ENCODE measurements around the gene NUP62. TPM values are rescaled to one million over a fixed set of nuclear protein-coding genes. Genes with fewer than 3 reads are reported as not detected.

The NUP62 gene
- polyA plus RNA-seq, 1 donor (not counting 4 experiments of a cell fraction or from before 2014, with no cell fraction given), result 12.9 TPM

GRCh38 chr19:49907745-49908446, 21.4 kb downstream of the NUP62 start:
- H3K4me1 ChIP-seq (ENCODE audit: control insufficient read depth, extremely low read depth, insufficient read depth, low read length), result no peaks in the 10 kb centered on the region
- no peak overlapping the region for H3K9ac ChIP-seq (ENCODE audit: control insufficient read depth, extremely low read depth, insufficient read depth, low read length)
- dilution Hi-C loops (cut with MboI; ENCODE audit: extremely low pct_ligation_motif_present, low sequenced_read_pairs), result no loop called here
- DNase-seq (ENCODE audit: low read depth, low spot score), result no peak
- H3K4me2 ChIP-seq (ENCODE audit: control insufficient read depth, extremely low read depth, insufficient read depth, low read depth, low read length), result no peak overlapping the region
- FAIRE-seq, result no peak
- peaks cover 13 to 28% of the 10 kb centered on the region in 2 experiments for H3K36me3 ChIP-seq (ENCODE audit: control insufficient read depth in 2 of 2, extremely low read depth in 1 of 2, insufficient read depth in 2 of 2, low read length in 2 of 2)
- no peaks in the 10 kb centered on the region for H3K9me1 ChIP-seq (ENCODE audit: control insufficient read depth, extremely low read depth, insufficient read depth, low read length)
- no peaks in the 10 kb centered on the region for H3K9me3 ChIP-seq (ENCODE audit: control insufficient read depth, low read depth, low read length)
- no peak overlapping the region for H2AFZ ChIP-seq (ENCODE audit: control insufficient read depth, low read length)
- H3K27ac ChIP-seq (ENCODE audit: control insufficient read depth, insufficient read depth, low read length), result no peak overlapping the region
- no peaks in the 10 kb centered on the region for H3K27me3 ChIP-seq (ENCODE audit: control insufficient read depth, extremely low read depth, insufficient read depth, low read length)
- TF ChIP-seq EZH2 (IDR thresholded peaks at IDR 0.05; ENCODE audit: low read length), result no peak
- TF ChIP-seq, protein P1, sequence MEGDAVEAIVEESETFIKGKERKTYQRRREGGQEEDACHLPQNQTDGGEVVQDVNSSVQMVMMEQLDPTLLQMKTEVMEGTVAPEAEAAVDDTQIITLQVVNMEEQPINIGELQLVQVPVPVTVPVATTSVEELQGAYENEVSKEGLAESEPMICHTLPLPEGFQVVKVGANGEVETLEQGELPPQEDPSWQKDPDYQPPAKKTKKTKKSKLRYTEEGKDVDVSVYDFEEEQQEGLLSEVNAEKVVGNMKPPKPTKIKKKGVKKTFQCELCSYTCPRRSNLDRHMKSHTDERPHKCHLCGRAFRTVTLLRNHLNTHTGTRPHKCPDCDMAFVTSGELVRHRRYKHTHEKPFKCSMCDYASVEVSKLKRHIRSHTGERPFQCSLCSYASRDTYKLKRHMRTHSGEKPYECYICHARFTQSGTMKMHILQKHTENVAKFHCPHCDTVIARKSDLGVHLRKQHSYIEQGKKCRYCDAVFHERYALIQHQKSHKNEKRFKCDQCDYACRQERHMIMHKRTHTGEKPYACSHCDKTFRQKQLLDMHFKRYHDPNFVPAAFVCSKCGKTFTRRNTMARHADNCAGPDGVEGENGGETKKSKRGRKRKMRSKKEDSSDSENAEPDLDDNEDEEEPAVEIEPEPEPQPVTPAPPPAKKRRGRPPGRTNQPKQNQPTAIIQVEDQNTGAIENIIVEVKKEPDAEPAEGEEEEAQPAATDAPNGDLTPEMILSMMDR (optimal IDR thresholded peaks at IDR 0.05 in 1 of 3, IDR thresholded peaks at IDR 0.05 in 1 of 3, conservative IDR thresholded peaks at IDR 0.05 in 1 of 3; ENCODE audit: extremely low read depth in 1 of 3, insufficient read depth in 2 of 3, low read length in 3 of 3), result no peak
- H3K4me3 ChIP-seq (ENCODE audit: control insufficient read depth in 2 of 3, extremely low read depth in 1 of 3, insufficient read depth in 2 of 3, low read depth in 1 of 3, low read length in 3 of 3), result no peak overlapping the region
- H4K20me1 ChIP-seq (ENCODE audit: control insufficient read depth, extremely low read depth, insufficient read depth, low read length), result peaks cover 6% of the 10 kb centered on the region
- H3K79me2 ChIP-seq (ENCODE audit: control insufficient read depth, insufficient read depth, low read length), result peaks cover 2% of the 10 kb centered on the region

- FAIRE-seq, result no peak
These were observed 22.3 kb downstream of the NUP62 start for GRCh38 chr19:49906879-49907564.

More at GRCh38 chr19:49906879-49907564, 22.3 kb downstream of the NUP62 start:
- H3K4me1 ChIP-seq (ENCODE audit: control insufficient read depth, extremely low read depth, insufficient read depth, low read length), result no peaks in the 10 kb centered on the region
- no peaks in the 10 kb centered on the region for H3K27me3 ChIP-seq (ENCODE audit: control insufficient read depth, extremely low read depth, insufficient read depth, low read length)
- no peak overlapping the region for H3K9ac ChIP-seq (ENCODE audit: control insufficient read depth, extremely low read depth, insufficient read depth, low read length)
- H4K20me1 ChIP-seq (ENCODE audit: control insufficient read depth, extremely low read depth, insufficient read depth, low read length), result peaks cover 6% of the 10 kb centered on the region
- peaks cover 12 to 23% of the 10 kb centered on the region in 2 experiments for H3K36me3 ChIP-seq (ENCODE audit: control insufficient read depth in 2 of 2, extremely low read depth in 1 of 2, insufficient read depth in 2 of 2, low read length in 2 of 2)
- DNase-seq (ENCODE audit: low read depth, low spot score), result no peak
- no peak for TF ChIP-seq EZH2 (IDR thresholded peaks at IDR 0.05; ENCODE audit: low read length)
- TF ChIP-seq, protein P1 (optimal IDR thresholded peaks at IDR 0.05 in 1 of 3, IDR thresholded peaks at IDR 0.05 in 1 of 3, conservative IDR thresholded peaks at IDR 0.05 in 1 of 3; ENCODE audit: extremely low read depth in 1 of 3, insufficient read depth in 2 of 3, low read length in 3 of 3), result no peak
- H3K4me3 ChIP-seq (ENCODE audit: control insufficient read depth in 2 of 3, extremely low read depth in 1 of 3, insufficient read depth in 2 of 3, low read depth in 1 of 3, low read length in 3 of 3), result no peak overlapping the region
- H3K79me2 ChIP-seq (ENCODE audit: control insufficient read depth, insufficient read depth, low read length), result no peaks in the 10 kb centered on the region
- no peak overlapping the region for H3K4me2 ChIP-seq (ENCODE audit: control insufficient read depth, extremely low read depth, insufficient read depth, low read depth, low read length)
- dilution Hi-C loops (cut with MboI; ENCODE audit: extremely low pct_ligation_motif_present, low sequenced_read_pairs), result no loop called here
- H3K9me3 ChIP-seq (ENCODE audit: control insufficient read depth, low read depth, low read length), result no peaks in the 10 kb centered on the region
- no peaks in the 10 kb centered on the region for H3K9me1 ChIP-seq (ENCODE audit: control insufficient read depth, extremely low read depth, insufficient read depth, low read length)
- no peak overlapping the region for H3K27ac ChIP-seq (ENCODE audit: control insufficient read depth, insufficient read depth, low read length)
- no peak overlapping the region for H2AFZ ChIP-seq (ENCODE audit: control insufficient read depth, low read length)

Data from keratinocyte (primary cell).